Panc1 (cell line): Measurements from ENCODE around the gene NOVA1. TPM values are rescaled to one million over a fixed set of nuclear protein-coding genes. Genes with fewer than 3 reads are reported as not detected.

Source experiments
- ATAC-seq: fragments of 200-7000 bp; cut with Tn5 transposase; 2 replicates; pipeline ENCODE4 v1.9.1; 2020; ENCODE audit warnings: mild to moderate bottlenecking, moderate library complexity
- BruUV-seq: library from RNA; stranded (reverse); fragments of 400-500 nt; replicated peaks from 2 replicates; lab custom pipeline; 2021; lab: Mats Ljungman, UMichigan
- CTCF ChIA-PET: fragments of 300-600 bp; sonication (Branson Sonifier 250); formaldehyde crosslinking; loops from one replicate; lab custom pipeline; 2022; ENCODE audit warnings: antibody characterized with exemption; lab: Charles Lee
- POLR2A ChIA-PET: fragments of 300-600 bp; sonication (Branson Sonifier 250); formaldehyde crosslinking; loops from one replicate; lab custom pipeline; 2022; ENCODE audit warnings: antibody characterized with exemption; lab: Charles Lee
- DNase-seq: peaks from one replicate; pipeline ENCODE4 v3.0.0-alpha.2; 2010; ENCODE audit warnings: low read depth, low spot score
- H3K27ac ChIP-seq: 2 replicates; pipeline ENCODE4 v1.5.1; 2011; ENCODE audit warnings: mild to moderate bottlenecking, low read length, inconsistent platforms
- H3K27me3 ChIP-seq: fragments of 200-500 bp; sonication (Bioruptor generic); 2 replicates; pipeline ENCODE4 v1.6.0; 2014; ENCODE audit warnings: low read length, inconsistent platforms; ENCODE audit not compliant: control insufficient read depth, insufficient read depth
- H3K36me3 ChIP-seq: fragments of 200-500 bp; sonication (Bioruptor generic); 2 replicates; pipeline ENCODE4 v1.5.1; 2014; ENCODE audit warnings: inconsistent platforms, mild to moderate bottlenecking, low read length, moderate library complexity; ENCODE audit not compliant: control insufficient read depth, insufficient read depth
- H3K4me1 ChIP-seq: 2 replicates; pipeline ENCODE4 v1.5.1; 2011; ENCODE audit warnings: inconsistent platforms, mild to moderate bottlenecking, low read length, moderate library complexity; ENCODE audit not compliant: control insufficient read depth, insufficient read depth
- H3K4me3 ChIP-seq, 2 experiments: 2 replicates each; pipeline ENCODE4 v1.5.1; 2011 to 2012; ENCODE audit warnings: low read depth in 2 of 2, low read length in 2 of 2, mild to moderate bottlenecking in 2 of 2, inconsistent platforms in 1 of 2, moderate library complexity in 1 of 2
- H3K9me3 ChIP-seq: fragments of 200-500 bp; sonication (Bioruptor generic); 2 replicates; pipeline ENCODE4 v1.5.1; 2014; ENCODE audit warnings: low read depth, mild to moderate bottlenecking, inconsistent platforms, low read length, moderate library complexity; ENCODE audit not compliant: control insufficient read depth, insufficient read depth
- POLR2AphosphoS5 ChIP-seq: IDR thresholded peaks from 2 replicates; pipeline ENCODE4 v1.6.1; 2012; ENCODE audit warnings: mild to moderate bottlenecking, low read depth, low read length, moderate library complexity
- SIN3A ChIP-seq: IDR thresholded peaks from 2 replicates; pipeline ENCODE4 v1.6.1; 2012; ENCODE audit warnings: low read depth, mild to moderate bottlenecking, low read length, moderate library complexity, borderline replicate concordance; ENCODE audit not compliant: insufficient read depth
- TCF7L2 ChIP-seq: IDR thresholded peaks from 2 replicates; pipeline ENCODE4 v1.6.1; 2011; ENCODE audit warnings: mild to moderate bottlenecking, low read depth, low read length, inconsistent platforms
- in situ Hi-C: cut with HindIII; loops from 2 replicates; pipeline ENCODE4 v1.10.0; 2016; ENCODE audit warnings: low sequenced_read_pairs, low pct_unique_long_range_greater_than_20kb
- intact Hi-C: fragments of 100-400 bp; cut with micrococcal nuclease; formaldehyde crosslinking; loops from one replicate; pipeline ENCODE4 v1.10.0; 2022; ENCODE audit not compliant: unreplicated experiment
- total RNA-seq: library from RNA; stranded (reverse); gene quantifications from one replicate; pipeline ENCODE4 v1.2.1, GENCODE V29; 2021; ENCODE audit not compliant: unreplicated experiment
- TF ChIP-seq, protein P1 (sequence below), 2 experiments: IDR thresholded peaks; 2 replicates each; pipeline ENCODE4 v1.6.1; 2011 to 2012; ENCODE audit warnings: low read depth in 2 of 2, control low read depth in 1 of 2, low read length in 1 of 2, mild to moderate bottlenecking in 1 of 2, moderate library complexity in 1 of 2; ENCODE audit not compliant: insufficient read depth in 1 of 2
- TF ChIP-seq, protein P2 (sequence below): fragments of 450-650 bp; IDR thresholded peaks from 2 replicates; pipeline ENCODE4 v1.5.1; 2017; ENCODE audit warnings: mild to moderate bottlenecking

NOVA1 gene
- total RNA-seq, 1 experiment from 2014 or later, result not detected

DNA sequence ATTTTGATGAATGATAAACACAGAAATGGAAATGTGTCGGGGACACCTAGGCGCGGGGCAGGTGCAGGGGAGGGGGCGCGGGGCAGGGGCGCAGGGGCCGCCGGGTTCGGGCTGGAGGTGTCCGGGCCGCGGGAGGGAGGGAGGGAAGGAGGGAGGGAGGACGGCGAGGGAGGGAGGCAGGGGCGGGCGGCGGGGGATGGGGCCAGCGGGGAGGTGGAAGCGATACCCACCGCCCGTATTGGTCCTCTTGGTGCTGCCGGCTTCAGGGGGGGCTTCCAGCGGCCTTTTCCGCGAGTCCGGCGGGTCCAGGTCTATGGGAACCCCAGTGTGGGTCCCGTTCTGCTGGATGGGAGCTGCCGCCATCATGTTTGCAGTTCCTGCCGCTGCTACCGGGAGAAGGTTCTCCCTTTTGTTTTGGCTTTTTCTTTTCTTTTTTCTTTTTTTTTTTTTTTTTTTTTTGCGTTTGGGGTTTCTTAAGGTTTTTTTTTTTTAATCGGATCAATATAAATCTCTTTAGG is 703 bp downstream of the NOVA1 start:
- H3K4me3 ChIP-seq, result peak overlapping the region in 1 of 2 experiments; percentile 29; a peak in 1 of 4 replicates
- DNase-seq, result no peak
- H3K27ac ChIP-seq, result no peak overlapping the region
- in situ Hi-C loops (no loop called here), intact Hi-C loops (no loop called here)
- no peaks in the 10 kb centered on the region for H3K36me3 ChIP-seq
- no peaks in the 10 kb centered on the region for H3K9me3 ChIP-seq
- no peak for ATAC-seq
- no peaks in the 10 kb centered on the region for H3K4me1 ChIP-seq
- ChIA-PET CTCF (no interaction called here), POLR2A (no interaction called here)
- BruUV-seq, result no TSS peak
- H3K27me3 ChIP-seq, result no peaks in the 10 kb centered on the region
- no peak for TF ChIP-seq TCF7L2
- TF ChIP-seq POLR2AphosphoS5, result no peak
- TF ChIP-seq, protein P1, sequence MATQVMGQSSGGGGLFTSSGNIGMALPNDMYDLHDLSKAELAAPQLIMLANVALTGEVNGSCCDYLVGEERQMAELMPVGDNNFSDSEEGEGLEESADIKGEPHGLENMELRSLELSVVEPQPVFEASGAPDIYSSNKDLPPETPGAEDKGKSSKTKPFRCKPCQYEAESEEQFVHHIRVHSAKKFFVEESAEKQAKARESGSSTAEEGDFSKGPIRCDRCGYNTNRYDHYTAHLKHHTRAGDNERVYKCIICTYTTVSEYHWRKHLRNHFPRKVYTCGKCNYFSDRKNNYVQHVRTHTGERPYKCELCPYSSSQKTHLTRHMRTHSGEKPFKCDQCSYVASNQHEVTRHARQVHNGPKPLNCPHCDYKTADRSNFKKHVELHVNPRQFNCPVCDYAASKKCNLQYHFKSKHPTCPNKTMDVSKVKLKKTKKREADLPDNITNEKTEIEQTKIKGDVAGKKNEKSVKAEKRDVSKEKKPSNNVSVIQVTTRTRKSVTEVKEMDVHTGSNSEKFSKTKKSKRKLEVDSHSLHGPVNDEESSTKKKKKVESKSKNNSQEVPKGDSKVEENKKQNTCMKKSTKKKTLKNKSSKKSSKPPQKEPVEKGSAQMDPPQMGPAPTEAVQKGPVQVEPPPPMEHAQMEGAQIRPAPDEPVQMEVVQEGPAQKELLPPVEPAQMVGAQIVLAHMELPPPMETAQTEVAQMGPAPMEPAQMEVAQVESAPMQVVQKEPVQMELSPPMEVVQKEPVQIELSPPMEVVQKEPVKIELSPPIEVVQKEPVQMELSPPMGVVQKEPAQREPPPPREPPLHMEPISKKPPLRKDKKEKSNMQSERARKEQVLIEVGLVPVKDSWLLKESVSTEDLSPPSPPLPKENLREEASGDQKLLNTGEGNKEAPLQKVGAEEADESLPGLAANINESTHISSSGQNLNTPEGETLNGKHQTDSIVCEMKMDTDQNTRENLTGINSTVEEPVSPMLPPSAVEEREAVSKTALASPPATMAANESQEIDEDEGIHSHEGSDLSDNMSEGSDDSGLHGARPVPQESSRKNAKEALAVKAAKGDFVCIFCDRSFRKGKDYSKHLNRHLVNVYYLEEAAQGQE (IDR thresholded peaks at IDR 0.05; ENCODE audit: insufficient read depth in 1 of 2, low read depth in 2 of 2, low read length in 1 of 2), result no peak
- TF ChIP-seq, protein P2, sequence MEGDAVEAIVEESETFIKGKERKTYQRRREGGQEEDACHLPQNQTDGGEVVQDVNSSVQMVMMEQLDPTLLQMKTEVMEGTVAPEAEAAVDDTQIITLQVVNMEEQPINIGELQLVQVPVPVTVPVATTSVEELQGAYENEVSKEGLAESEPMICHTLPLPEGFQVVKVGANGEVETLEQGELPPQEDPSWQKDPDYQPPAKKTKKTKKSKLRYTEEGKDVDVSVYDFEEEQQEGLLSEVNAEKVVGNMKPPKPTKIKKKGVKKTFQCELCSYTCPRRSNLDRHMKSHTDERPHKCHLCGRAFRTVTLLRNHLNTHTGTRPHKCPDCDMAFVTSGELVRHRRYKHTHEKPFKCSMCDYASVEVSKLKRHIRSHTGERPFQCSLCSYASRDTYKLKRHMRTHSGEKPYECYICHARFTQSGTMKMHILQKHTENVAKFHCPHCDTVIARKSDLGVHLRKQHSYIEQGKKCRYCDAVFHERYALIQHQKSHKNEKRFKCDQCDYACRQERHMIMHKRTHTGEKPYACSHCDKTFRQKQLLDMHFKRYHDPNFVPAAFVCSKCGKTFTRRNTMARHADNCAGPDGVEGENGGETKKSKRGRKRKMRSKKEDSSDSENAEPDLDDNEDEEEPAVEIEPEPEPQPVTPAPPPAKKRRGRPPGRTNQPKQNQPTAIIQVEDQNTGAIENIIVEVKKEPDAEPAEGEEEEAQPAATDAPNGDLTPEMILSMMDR, result no peak
- no peak for TF ChIP-seq SIN3A

DNA sequence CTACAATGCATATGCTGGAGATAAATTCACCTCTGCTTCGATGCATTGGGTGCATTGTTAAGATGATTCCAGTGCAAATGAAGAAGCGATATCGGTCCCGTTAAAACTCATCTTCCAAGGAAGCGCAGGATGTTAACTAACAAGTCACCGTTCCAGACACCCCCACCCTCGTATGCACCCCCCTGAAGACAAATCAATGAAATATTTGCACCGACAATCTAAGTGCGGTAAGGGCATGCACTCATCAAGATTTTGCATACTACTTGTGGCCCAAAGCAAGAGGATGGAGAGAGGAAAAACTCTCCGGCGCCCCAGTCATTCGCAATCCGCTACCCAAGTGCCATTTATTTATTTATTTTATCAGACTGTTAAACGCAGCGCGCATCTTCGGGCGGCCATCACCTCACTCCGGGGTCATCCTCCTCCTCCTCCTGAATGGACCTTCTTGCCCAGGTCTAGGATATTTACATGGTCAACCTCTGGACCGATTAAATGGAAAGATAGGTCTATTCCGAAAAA is 1.2 kb downstream of the NOVA1 start:
- H3K27me3 ChIP-seq, result no peaks in the 10 kb centered on the region

More for the DNA sequence above, 1.2 kb downstream of the NOVA1 start:
- in situ Hi-C loops, result no loop called here
- ChIA-PET POLR2A (no interaction called here), CTCF (no interaction called here)
- TF ChIP-seq, protein P2, result no peak
- TF ChIP-seq, protein P1 (IDR thresholded peaks at IDR 0.05; ENCODE audit: insufficient read depth in 1 of 2, low read depth in 2 of 2, low read length in 1 of 2), result no peak
- TF ChIP-seq TCF7L2 (no peak), POLR2AphosphoS5 (no peak), SIN3A (no peak)
- H3K36me3 ChIP-seq, result no peaks in the 10 kb centered on the region
- H3K9me3 ChIP-seq, result no peaks in the 10 kb centered on the region
- ATAC-seq, result no peak
- intact Hi-C loops, result no loop called here
- no peaks in the 10 kb centered on the region for H3K4me1 ChIP-seq
- no TSS peak for BruUV-seq
- no peak overlapping the region for H3K27ac ChIP-seq
- peak overlapping the region in 1 of 2 experiments; percentile 22; a peak in 1 of 4 replicates for H3K4me3 ChIP-seq
- no peak for DNase-seq
